UCSD-AML1 (cell line): ENCODE measurements around the gene TUT1.
A peak's percentile ranks its signal among the peaks of the same experiment; 100 is the strongest.

ENCODE experiments used
- DNase-seq: peaks from one replicate; lab custom pipeline; 2025; ENCODE audit not compliant: unreplicated experiment; lab: John Stamatoyannopoulos, UW

Gene TUT1

GRCh38 chr11:62542750-62543567, 48.4 kb downstream of the TUT1 start:
- peak; percentile 79 for DNase-seq

- DNase-seq = no peak
Observed at GRCh38 chr11:62542111-62542745, 49.1 kb downstream of the TUT1 start.

- no peak for DNase-seq
Observed at GRCh38 chr11:62540804-62541701, 50.3 kb downstream of the TUT1 start.

GRCh38 chr11:62539238-62539925, 51.9 kb downstream of the TUT1 start:
- DNase-seq = no peak

- no peak for DNase-seq
Observed at GRCh38 chr11:62538470-62539237, 52.7 kb downstream of the TUT1 start.

GRCh38 chr11:62536301-62536957, 54.9 kb downstream of the TUT1 start:
- no peak for DNase-seq

GRCh38 chr11:62535802-62536201, 55.5 kb downstream of the TUT1 start:
- DNase-seq = no peak

- DNase-seq = no peak
Observed at GRCh38 chr11:62534779-62535545, 56.4 kb downstream of the TUT1 start.

GRCh38 chr11:62532096-62532495, 59.2 kb downstream of the TUT1 start:
- no peak for DNase-seq
